ENCODE data around the gene GNAQ.

Gene GNAQ

DNA sequence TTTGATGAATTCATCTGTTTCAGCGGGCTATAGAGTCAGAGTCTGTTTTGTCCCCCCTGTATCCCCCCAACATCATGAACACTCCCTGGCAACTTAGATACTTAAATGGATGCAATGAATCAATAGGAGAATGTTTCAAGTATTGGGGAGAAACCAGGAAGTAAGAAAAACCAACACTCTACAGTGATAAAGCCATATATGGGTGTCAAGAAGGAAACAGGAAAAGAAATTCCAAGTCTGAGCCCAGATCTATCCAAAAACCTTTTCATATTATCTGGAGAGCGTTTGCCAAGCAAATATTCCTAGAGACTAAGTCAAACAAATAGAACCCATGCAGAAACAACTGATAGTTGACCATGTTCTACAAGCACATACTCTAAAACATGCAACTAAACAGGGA is 2.3 kb upstream of the GNAQ start:
- TF ChIP-seq, protein P1, sequence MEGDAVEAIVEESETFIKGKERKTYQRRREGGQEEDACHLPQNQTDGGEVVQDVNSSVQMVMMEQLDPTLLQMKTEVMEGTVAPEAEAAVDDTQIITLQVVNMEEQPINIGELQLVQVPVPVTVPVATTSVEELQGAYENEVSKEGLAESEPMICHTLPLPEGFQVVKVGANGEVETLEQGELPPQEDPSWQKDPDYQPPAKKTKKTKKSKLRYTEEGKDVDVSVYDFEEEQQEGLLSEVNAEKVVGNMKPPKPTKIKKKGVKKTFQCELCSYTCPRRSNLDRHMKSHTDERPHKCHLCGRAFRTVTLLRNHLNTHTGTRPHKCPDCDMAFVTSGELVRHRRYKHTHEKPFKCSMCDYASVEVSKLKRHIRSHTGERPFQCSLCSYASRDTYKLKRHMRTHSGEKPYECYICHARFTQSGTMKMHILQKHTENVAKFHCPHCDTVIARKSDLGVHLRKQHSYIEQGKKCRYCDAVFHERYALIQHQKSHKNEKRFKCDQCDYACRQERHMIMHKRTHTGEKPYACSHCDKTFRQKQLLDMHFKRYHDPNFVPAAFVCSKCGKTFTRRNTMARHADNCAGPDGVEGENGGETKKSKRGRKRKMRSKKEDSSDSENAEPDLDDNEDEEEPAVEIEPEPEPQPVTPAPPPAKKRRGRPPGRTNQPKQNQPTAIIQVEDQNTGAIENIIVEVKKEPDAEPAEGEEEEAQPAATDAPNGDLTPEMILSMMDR (IDR thresholded peaks at IDR 0.05; ENCODE audit: low read depth, low read length, missing control alignments), result no peak
- no peak for DNase-seq (ENCODE audit: extremely low read depth, low read depth)

GRCh38 chr9:78032730-78033457 is 1.3 kb upstream of the GNAQ start:
- no peak for DNase-seq (ENCODE audit: extremely low read depth, low read depth)
- H3K4me3 ChIP-seq (replicated peaks; ENCODE audit: low read depth, low read length), result peak overlapping the region; percentile 62
- TF ChIP-seq, protein P1 (IDR thresholded peaks at IDR 0.05; ENCODE audit: low read depth, low read length, missing control alignments), result no peak

More for the DNA sequence above, 2.3 kb upstream of the GNAQ start:
- no peak overlapping the region for H3K4me3 ChIP-seq (replicated peaks; ENCODE audit: low read depth, low read length)

- TF ChIP-seq, protein P1 (IDR thresholded peaks at IDR 0.05; ENCODE audit: low read depth, low read length, missing control alignments), result no peak
- DNase-seq (ENCODE audit: extremely low read depth, low read depth), result peak; percentile 66
- peak overlapping the region; percentile 62 for H3K4me3 ChIP-seq (replicated peaks; ENCODE audit: low read depth, low read length)
Observed at GRCh38 chr9:78031893-78032729, 500 bp upstream of the GNAQ start.

- no peak for DNase-seq (ENCODE audit: extremely low read depth, low read depth)
- TF ChIP-seq, protein P1 (IDR thresholded peaks at IDR 0.05; ENCODE audit: low read depth, low read length, missing control alignments), result no peak
Observed at GRCh38 chr9:78030553-78031443, 813 bp downstream of the GNAQ start.

GRCh38 chr9:78030296-78030552 is 1.4 kb downstream of the GNAQ start:
- no peak for DNase-seq (ENCODE audit: extremely low read depth, low read depth)
- H3K4me3 ChIP-seq (replicated peaks; ENCODE audit: low read depth, low read length), result peak overlapping the region; percentile 84

More at GRCh38 chr9:78030553-78031443, 813 bp downstream of the GNAQ start:
- peak overlapping the region; percentile 84 for H3K4me3 ChIP-seq (replicated peaks; ENCODE audit: low read depth, low read length)

More at GRCh38 chr9:78030296-78030552, 1.4 kb downstream of the GNAQ start:
- TF ChIP-seq, protein P1 (IDR thresholded peaks at IDR 0.05; ENCODE audit: low read depth, low read length, missing control alignments), result no peak
